Activated T-cell treated with anti-CD3 and anti-CD28 coated beads for 4 hours (primary cell): ENCODE data around the gene UNCX.
"Not testable (repeated sequence)": the region's sequence is repeated elsewhere in the genome, so short reads cannot be mapped to it uniquely, and the experiment has no call there.

Source experiments
- DNase-seq: peaks from one replicate; pipeline ENCODE4 v3.0.0-alpha.2; 2020

UNCX gene

DNA sequence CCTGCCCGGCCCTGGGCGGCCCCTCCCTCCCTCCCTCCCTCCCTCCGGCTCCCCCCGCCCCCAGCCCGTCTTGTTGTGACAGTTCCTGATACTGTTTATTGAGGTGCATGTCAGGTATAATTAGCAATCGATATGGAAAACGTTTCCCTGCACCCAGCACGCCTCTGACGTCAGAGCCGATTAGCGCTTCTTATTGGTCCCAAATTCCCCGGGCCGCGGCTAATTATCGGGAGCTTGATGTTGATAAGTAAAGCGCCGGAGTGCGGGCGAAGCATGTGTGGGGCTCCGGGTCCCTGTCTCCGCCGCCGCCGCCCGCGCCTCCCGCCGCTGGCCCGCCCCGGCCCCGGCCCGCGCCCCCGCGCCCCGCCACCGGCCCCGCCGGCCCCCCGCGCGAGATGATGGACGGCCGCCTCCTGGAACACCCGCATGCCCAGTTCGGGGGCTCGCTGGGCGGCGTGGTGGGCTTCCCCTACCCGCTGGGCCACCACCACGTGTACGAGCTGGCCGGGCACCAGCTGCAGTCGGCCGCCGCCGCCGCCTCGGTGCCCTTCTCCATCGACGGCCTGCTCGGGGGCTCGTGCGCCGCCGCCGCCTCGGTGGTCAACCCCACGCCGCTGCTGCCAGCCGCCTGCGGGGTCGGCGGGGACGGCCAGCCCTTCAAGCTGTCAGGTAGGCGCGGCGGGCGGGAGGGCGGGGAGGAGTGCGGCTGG is at the start of gene UNCX:
Gene UNCX, plus strand, starts transcription at position 250 of the 710 bp plus-strand sequence. Its CDS starts 146 bp downstream, at position 396.
- DNase-seq, result no peak

DNA sequence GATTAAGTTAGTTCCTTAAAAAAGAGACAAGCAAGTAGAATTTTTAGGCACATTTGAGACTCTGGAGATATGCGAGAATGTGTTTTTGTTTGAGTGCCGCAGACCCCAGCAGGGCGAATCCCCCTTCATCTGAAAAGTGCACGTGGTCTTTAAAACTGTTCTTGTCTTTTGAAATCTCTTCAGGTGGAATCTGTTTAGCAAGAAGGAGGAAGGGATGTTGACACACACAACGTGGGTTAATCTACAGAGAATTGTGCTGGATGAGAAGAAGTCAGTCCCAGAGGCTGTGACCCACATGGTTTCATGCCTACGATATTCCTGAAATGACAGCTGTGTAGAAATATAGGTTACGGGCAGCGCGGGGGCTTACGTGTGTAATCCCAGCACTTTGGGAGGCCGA is 45.5 kb upstream of the UNCX start:
- DNase-seq, result no peak

DNA sequence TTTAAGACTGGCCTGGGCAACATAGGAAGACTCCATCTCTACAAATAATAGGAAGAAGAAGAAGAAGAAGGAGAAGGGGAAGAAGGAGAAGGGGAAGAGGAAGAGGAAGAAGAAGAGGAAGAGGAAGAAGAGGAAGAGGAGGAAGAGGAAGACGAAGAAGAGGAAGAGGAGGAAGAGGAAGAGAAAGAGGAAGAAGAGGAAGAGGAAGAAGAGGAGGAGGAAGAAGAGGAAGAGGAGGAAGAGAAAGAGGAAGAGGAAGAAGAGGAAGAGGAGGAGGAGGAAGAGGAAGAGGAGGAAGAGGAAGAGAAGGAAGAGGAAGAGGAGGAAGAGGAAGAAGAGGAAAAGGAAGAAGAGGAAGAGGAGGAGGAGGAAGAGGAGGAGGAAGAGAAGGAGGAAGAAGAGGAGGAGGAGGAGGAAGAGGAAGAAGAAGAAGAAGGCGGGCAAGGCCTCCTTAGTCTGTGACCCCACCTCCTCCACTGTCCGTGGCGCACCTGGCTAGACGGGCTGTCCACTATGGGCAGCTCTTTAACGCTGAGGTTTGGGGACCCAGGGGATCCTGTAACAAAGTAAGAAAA is 43.9 kb upstream of the UNCX start:
- no peak for DNase-seq

DNA sequence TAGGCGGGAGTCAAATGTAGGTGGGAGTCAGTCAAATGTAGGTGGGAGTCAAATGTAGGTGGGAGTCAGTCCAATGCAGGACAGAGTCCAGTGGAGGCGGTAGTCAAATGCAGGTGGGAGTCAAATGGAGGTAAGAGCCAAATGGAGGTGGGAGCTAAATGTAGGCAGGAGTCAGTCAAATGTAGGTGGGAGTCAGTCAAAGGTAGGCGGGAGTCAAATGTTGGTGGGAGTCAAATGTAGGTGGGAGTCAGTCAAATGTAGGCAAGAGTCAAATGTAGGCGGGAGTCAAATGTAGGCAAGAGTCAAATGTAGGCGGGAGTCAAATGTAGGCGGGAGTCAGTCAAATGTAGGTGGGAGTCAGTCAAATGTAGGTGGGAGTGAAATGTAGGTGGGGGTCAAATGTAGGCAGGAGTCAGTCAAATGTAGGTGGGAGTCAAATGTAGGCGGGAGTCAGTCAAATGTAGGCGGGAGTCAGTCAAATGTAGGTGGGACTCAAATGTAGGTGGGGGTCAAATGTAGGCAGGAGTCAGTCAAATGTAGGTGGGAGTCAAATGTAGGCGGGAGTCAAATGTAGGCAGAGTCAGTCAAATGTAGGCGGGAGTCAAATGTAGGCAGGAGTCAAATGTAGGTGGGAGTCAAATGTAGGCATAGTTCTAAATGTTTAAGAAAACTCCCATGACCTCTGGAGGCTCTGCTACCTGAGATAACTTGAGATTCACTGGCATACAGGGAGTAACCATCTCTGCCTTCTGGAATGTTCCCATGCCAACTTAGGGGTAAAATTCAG is 42.5 kb upstream of the UNCX start:
- DNase-seq, result no peak

DNA sequence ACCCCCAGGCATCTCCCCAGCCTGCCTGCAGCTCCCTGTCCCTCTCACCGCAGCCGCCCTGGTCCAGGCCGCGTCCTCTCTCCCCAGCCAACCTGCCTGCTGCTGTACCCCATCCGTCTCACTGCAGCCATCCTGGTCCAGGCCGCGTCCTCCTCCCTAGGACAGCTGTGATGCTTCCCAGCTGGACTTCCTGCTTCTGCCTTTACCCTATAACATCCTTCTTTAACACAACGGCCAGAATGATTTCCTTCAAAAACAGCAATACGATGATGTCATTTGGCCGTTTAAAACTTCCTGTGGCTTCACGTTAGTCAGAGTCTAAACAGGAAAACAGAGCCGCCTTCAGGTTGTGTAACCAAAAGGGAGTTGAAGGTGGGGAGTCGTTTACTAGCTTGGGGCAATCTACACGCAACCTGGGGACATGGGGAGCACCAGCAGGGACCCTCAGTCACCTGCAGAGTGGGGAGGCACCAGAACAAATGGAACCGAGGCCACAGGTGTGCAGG is 40.4 kb upstream of the UNCX start:
- no peak for DNase-seq

DNA sequence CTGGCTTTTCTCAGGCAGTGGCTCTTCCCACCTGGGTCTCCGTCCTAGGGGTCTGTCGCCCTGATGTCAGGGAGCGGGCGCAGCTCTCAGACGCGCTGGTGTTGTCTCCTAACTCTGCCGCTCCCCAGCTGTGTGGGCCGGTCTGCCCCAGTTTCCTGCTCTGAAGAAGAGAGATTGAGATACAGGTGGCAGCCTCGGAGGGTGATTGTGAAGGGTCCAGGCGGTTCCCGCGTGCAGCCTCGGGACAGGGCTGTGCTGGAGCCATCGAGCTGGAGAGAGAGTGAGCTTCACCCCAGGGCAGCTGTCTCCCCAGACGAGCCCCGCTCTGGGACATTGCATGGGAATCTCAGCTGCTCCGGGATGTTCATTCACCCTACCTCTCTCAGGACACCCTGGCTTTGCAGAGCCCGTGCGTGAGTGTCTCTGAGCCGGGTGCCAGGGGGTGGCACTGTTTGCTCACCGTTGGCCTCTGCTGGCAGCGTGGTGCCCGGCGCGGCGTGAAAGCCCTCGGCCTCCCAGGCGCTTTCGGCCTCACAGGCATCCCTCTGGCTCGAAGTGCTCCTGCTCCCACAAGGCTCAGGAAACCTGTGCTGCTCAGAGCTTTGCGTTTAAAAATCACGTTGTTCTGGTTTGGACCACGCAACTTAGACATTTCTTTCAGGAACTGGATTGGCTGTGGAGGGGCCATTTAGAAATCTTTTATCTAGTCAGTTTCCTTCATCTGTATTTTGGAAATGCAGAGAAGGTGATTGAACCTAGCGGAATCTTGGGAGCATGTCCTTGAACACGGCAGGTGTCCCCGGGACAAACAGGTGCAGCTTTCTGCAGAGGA is 38.9 kb upstream of the UNCX start:
- DNase-seq, result no peak

DNA sequence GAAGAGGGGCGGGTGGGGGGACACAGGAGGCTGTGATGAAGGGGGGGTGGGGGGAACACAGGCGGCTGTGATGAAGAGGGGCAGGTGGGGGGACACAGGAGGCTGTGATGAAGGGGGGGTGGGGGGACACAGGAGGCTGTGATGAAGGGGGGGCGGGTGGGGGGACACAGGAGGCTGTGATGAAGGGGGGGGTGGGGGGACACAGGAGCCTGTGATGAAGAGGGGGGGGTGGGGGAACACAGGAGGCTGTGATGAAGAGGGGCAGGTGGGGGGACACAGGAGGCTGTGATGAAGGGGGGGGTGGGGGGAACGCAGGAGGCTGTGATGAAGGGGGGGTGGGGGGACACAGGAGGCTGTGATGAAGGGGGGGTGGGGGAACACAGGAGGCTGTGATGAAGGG is 36.2 kb upstream of the UNCX start:
- not testable (repeated sequence) for DNase-seq

DNA sequence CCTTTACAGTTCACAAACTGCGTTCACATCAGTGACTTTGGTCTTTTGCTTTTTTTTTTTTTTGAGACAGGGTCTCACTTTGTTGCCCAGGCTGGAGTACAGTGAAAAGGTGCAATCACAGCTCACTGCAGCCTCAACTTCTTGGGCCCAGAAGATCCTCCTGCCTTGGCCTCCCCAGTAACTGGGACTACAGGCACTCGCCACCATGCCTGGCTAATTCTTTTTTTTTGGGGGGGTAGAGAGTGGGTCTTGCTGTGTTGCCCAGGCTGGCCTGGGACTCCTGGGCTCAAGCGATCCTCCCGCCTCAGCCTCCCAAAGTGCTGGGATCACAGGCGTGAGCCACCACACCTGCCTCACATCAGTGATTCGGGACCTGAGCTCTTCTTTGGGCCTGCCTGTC is 35.7 kb upstream of the UNCX start:
- no peak for DNase-seq

DNA sequence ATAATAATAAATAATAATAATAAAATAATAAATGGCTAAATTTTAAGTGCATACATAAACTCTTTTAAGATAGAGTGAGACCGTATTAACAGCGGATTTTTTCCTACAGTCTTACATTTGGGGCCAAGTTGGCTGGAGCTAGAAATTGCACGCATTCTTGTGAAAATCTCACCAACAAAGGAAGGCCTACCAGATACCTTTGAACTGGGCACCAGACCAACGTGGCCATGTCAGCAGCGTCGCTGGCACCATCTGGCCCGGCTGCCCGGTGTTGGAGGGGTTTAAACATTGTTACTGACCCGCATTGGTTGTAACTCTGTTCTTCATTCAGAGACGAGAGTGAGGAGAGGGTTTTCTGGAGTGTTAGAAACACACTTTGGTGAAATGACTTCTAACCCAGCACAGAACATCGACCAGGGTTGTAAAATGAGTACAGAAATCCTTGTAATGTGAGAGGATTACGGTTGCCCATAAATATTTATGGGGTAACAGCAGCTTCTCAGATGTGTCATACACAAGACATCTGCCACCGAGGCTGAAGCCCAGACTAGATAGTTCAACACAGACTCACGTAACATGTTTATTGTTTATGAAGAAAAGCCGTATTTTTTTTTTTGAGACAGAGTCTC is 34.6 kb upstream of the UNCX start:
- no peak for DNase-seq

DNA sequence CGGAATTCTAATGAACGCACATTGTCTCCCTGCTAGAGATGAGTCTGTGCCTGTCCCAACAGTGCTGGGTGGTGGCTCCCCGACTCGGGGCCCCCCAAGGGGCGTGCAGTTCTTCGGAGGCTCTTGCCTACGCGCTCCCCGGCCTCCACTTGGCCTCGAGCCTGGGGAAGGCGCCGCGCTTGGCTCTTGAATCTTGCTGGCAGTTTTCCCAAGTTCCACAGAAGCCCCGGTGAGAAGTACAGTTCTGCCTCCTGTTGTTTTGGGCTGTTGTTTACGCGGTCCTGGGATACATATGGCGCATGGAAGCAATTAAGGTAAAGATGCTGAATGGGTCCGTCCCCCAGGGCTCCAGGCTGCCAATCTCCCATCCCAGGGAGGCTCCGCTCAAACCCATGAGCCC is 32.6 kb upstream of the UNCX start:
- no peak for DNase-seq

DNA sequence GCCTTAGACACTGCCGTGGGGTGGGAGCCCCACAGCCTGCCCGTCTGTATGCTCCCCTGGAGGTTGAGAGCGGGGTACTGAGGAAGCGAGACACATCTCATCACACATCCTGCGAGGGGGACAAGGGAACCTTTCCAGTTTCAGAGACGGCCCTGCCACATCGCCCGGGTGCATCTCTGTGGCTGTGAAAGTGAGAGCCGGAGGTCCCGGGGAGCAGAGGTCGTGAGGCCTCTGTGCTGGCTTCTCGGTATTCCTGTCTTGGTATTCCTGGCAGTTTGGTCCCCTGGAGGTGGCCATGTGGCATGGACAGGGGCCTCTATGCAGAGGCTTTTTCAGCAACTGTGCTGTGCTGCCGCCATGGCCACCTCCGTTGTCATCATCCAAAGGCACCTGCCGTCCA is 30.8 kb upstream of the UNCX start:
- DNase-seq, result no peak

DNA sequence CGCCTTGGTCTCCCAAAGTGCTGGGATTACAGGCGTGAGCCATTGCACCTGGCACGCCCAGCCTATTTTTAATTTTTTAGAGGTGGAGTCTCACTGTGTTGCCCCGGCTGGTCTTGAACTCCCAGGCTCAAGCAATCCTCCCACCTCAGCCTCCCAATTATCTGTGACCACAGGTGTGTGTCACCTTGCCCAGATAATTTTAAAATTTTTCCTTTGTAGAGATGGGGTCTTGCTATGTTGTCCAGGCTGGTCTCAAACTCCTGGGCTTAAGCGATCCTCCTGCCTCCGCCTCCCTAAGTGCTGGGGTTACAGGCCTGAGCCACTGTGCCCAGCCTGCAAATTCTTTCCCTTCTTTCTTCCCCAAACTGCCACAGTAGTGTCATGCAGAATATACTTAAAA is 29.8 kb upstream of the UNCX start:
- not testable (repeated sequence) for DNase-seq

DNA sequence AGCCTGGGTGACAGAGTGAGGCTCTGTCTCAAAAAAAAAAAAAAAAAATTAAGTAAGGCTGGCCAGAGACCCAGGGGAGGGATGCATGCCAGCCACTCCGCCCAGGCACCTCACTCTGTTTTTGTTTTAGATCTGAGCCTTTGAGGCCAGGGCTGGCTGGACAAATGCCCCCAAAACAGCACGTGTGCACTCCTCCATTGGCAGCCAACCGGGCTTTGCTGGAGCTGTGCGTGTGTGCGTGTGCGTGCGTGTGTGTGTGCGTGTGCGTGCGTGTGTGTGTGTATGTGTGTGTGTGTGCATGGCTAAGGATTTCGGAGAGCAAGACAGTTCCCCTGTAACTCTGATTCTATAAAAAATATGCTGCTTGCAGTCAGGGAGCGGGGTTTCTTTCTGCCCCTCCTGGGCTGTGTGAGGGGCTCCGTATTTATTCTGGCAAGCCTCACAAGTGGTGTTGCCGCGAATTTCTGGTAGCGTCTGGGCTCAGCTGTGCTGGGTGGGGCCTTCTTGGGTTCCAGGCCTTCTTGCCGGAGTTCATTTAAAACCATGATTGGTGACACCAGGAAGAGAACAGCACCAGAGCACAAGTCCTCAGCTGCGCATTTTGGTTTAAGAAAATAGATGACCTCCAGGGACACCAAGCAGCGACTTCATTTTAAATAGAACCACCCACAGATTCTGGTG is 28.1 kb upstream of the UNCX start:
- DNase-seq, result no peak

DNA sequence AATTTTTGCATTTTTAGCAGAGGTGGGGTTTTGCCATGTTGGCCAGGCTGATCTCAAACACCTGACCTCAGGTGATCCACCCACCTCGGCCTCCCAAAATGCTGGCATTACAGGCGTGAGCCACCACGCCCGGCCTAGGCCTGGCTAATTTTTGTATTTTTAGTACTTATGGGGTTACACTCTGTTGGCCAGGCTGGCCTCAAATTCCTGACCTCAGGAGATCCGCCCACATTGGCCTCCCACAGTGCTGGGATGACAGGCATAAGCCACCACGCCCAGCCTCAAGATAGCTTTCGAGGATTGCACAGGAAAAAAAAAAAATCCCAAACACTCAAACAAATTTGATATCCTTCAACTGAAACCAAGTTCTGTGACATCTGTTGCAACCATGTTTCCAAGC is 26.9 kb upstream of the UNCX start:
- DNase-seq, result not testable (repeated sequence)

DNA sequence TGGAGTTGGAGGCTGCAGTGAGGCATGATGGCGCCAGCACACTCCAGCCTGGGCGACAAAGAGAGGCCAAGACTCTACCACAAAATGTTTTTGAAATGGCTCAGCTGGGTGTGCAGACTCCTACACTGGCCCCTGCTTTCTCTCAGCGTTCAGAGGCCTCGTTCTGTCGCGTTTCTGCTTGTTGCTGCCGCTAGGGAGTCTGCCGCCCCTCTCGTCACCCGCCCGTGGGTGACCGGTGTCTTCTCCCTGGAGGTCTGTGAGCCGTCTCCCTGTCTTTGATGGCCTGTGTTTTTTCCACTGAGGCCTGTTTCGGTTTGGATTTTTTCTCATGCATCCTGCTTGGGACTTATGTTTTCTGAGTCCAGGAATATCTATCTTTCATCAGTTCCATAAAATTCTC is 23.6 kb upstream of the UNCX start:
- no peak for DNase-seq

DNA sequence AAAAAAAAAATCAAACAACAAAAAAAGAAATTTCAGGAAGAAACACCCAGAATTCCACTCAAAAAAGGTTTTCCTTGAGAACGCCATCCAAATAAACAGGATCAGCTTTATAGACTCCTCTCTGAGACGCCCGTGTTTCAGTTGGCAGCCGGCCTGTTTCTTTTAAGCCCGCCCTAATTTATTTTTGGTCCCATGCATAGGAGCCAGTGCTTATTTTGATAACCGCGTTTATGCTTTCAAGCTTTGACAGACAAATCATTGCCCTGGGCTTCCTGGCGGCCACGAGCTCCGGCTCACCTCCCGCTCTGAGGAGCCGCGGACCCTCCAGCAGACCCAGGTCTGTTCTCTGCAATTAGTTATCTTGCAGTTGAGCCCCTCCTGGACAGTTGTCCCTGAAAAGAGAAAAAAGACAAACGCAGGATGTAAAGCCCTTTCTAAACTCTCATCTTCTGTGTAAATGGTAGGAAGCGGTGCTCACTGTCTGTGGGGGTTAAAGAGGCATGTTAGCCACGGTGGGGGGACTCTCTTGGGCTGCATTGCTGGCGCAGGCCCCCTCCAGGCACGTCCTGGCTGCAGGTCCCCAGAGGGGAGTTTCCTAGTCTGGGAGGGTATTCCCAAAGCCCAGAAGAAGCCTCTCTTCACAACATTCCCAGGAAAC is 22.2 kb upstream of the UNCX start:
- no peak for DNase-seq

DNA sequence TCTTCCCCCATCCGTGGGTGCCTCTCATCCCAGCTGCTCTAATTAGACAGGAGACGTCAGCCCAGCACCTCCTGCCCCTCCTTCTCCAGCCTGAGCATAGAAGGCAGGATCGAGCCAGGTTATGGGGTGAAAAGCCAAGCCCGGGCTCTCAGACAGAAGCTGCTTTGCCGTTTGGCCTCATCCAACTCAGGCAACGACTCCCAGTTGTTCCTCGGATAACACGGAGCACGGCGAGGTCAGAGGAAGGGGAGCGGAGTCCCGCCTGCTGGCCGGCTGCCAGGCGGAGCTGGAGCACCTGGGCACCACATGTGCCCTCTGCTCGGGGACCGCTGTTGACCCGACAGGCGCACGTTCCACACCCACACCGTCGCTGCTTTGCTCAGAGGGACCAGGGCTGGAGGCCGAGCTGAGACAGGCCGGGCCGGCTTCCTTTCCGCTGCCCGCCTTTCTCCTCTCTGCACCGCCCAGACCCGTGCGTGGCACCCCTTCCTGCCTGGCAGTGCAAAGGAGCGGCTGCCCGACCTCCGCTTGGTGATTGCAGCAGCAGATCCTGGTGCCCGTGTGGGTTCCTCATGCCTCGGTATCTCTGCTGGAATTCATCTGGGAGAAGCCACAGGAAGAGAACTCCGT is 21.6 kb upstream of the UNCX start:
- no peak for DNase-seq

DNA sequence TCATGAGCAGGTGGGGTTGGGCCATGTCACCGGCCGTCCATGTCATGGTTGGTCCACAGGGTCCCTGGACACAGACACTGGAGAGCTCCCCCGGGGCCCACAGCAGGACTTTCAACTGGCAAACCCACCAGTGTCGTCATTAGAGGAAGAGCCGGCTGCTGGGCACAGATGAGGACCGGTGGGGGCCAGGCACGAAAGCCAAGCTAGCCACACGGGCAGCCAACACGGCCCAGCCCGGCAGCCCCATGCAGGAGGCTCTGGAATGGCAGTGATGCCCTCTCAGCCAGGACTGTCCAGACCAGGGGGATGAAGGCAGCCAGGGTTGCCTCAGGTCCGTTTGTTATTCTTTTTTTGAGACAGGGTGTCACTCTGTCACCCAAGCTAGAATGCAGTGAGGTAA is 21.1 kb upstream of the UNCX start:
- no peak for DNase-seq

DNA sequence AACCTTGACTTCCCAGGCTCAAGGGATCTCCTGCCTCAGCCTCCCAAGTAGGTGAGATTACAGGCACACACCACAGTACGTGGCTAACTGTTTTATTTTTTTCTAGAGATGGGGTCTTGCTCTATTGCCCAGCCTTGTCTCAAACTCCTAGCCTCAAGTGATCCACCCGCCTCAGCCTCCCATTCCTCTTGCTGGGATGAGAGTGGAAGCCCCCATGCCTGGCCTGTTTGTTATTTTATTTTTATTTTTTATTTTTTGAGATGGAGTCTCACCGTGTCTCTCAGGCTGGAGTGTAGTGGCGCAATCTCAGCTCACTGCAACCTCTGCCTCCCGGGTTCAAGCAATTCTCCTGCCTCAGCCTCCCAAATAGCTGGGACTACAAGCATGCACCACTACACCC is 20.6 kb upstream of the UNCX start:
- DNase-seq, result not testable (repeated sequence)

DNA sequence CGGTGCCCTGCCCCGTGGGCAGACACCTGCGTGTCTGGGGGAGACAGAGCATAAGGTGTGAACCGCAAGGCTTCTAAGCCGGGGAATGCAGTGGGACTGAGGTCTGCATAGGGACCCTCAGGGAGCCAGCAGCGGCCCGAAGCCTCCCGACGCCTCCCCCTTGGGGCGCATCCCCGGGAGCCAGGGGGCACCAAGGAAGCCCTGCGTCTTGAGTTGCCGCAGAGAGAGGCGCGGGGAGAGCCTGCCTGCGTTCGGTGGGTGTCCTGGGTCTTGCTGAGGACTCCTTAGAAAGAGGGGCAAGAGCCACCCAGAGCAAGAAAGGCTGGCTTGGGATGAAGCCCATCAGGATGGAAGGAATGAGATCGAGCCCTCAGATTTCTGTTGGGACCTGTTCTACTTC is 18.2 kb upstream of the UNCX start:
- no peak for DNase-seq
